Lung (tissue), 12 donors: ENCODE measurements around the gene RIPOR1. TPM values are rescaled to one million over a fixed set of nuclear protein-coding genes. Genes with fewer than 3 reads are reported as not detected.
A peak's percentile ranks its signal among the peaks of the same experiment; 100 is the strongest.

Experiments used
- ATAC-seq: fragments of 200-7000 bp; cut with Tn5 transposase; one replicate; pipeline ENCODE4 v1.9.1; 2020; ENCODE audit warnings: moderate number of reproducible peaks; ENCODE audit not compliant: insufficient read depth, low FRiP score
- DNase-seq, 3 donors: peaks; one replicate each; pipeline ENCODE4 v3.0.0-alpha.2; 2013 to 2017
- H3K27ac ChIP-seq, 2 donors: one replicate each; pipeline ENCODE4 v1.5.1; 2013; ENCODE audit warnings: mild to moderate bottlenecking in 2 of 2, moderate library complexity in 2 of 2, control low read depth in 1 of 2, inconsistent platforms in 1 of 2, low read depth in 1 of 2, low read length in 1 of 2
- H3K27me3 ChIP-seq, 3 donors: one replicate each; pipeline ENCODE4 v1.5.1; 2013; ENCODE audit warnings: low read length in 2 of 3; ENCODE audit not compliant: control insufficient read depth in 3 of 3, insufficient read depth in 3 of 3
- H3K36me3 ChIP-seq, 4 donors: one replicate each; pipeline ENCODE4 v1.5.1; 2013; ENCODE audit warnings: low read length in 4 of 4, mild to moderate bottlenecking in 1 of 4, moderate library complexity in 1 of 4; ENCODE audit not compliant: control insufficient read depth in 4 of 4, insufficient read depth in 4 of 4
- H3K4me1 ChIP-seq, 5 donors: one replicate each; pipeline ENCODE4 v1.5.1; 2013; ENCODE audit warnings: low read length in 5 of 5, mild to moderate bottlenecking in 2 of 5, moderate library complexity in 1 of 5; ENCODE audit not compliant: control insufficient read depth in 5 of 5, insufficient read depth in 5 of 5
- H3K4me3 ChIP-seq: one replicate; pipeline ENCODE4 v1.5.1; 2013; ENCODE audit warnings: mild to moderate bottlenecking, control low read depth, moderate library complexity
- H3K9ac ChIP-seq, 2 donors: one replicate each; pipeline ENCODE4 v1.5.1; 2013; ENCODE audit warnings: low read length in 2 of 2, control low read depth in 1 of 2; ENCODE audit not compliant: insufficient read depth in 1 of 2
- H3K9me3 ChIP-seq, 4 donors: one replicate each; pipeline ENCODE4 v1.5.1; 2013; ENCODE audit warnings: low read length in 3 of 4, mild to moderate bottlenecking in 1 of 4, moderate library complexity in 1 of 4; ENCODE audit not compliant: control insufficient read depth in 4 of 4, insufficient read depth in 3 of 4
- CTCF ChIP-seq: IDR thresholded peaks from 2 replicates; pipeline ENCODE4 v1.5.1; 2012; ENCODE audit warnings: mild to moderate bottlenecking; ENCODE audit errors: control extremely low read depth, extremely low read depth
- WGBS, 2 donors: extraction: QIAGEN DNeasy Blood & Tissue Kit; methylation state at CpG; one replicate each; pipeline ENCODE4 v1.1.7; 2013; 5-methylcytosine and 5-hydroxymethylcytosine counted together
- polyA plus RNA-seq, 2 donors: library from polyadenylated mRNA; stranded (reverse); fragments of 200-250 nt; gene quantifications; one replicate each; pipeline ENCODE4 v1.2.1, GENCODE V29; 2013
- total RNA-seq, 2 donors: library from RNA; depleted of rRNA in 1 of 2; stranded (reverse); fragments of >200 nt in 1 of 2; gene quantifications; one replicate each; pipeline ENCODE4 v1.2.1, GENCODE V29; 2014 to 2021
- donor health status: control.
- donor health status: control.
- donor health status: Bipolar disorder and iron deficiency.
- donor health status: healthy.
- donor health status: DM: yes; HTN: yes; CAD: no.

Gene RIPOR1
- total and polyA plus RNA-seq, 4 donors: 44.1 to 122 (median 70.4) TPM

- Histone ChIP-seq H3K4me3 (peak overlapping the region; percentile 57), H3K36me3 (no peaks in the 10 kb centered on the region), H3K9ac (peak overlapping the region; percentile 82 to 86), H3K27ac (peak overlapping the region; percentile 89 to 93), H3K9me3 (no peaks in the 10 kb centered on the region), H3K27me3 (no peaks in the 10 kb centered on the region), H3K4me1 (peaks cover 0 to 25% (median 13%) of the 10 kb centered on the region in 5 donors)
- ATAC-seq (peak; percentile 12), DNase-seq (peak in 1 of 3 donors; percentile 38)
- 14 to 17% methylated on average over 16 of the region's 16 CpGs for WGBS, 2 donors
- TF ChIP-seq CTCF: no peak
Observed at GRCh38 chr16:67529582-67530012, 968 bp downstream of the RIPOR1 start.

DNA sequence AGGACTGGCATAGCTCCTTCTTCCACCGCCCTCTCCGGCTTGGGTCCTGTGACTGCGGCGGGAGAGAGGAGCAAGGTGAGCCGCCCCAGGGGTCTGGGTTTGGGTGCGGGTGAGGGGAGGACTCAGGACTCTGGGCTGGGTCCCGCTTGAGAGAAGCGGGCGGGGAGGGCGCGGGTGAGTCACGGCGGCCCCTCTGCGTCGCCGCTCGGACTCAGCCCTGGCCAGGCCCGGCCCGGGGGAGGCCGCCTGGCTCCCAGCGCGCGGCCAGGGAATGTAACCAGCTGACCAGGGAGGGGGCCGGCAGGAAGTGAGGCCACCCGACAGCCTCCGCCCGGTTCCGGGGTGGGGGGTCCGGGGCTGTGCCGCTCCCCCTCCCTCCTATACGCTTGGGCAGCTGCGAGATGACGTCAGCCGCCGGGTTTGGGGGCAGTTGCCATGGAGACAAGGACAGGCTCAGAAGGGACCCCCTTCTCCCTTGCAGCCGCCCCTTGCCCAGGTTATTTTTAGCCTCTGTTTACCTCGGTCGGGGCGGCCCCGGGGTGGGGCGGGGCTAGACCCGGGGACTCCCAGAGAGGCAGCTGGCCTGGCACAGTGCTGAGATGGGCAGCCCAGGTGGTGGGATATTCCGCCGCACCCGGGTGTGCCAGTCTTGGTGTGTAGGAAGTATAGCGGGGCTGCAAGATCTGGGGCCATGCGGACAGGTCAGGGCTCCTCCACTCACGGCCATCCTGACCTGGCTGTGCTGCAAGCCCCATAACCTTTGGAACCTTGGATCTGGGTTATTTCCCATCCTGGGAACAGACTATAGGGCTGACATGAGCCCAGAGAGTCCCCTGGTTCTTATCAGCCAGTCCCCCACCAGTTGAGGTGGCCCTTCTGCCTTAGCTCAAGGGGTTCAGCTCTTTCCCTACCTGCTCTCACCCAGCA is 1.6 kb downstream of the RIPOR1 start:
- peaks cover 0 to 2% (median 0%) of the 10 kb centered on the region in 4 donors for H3K36me3 ChIP-seq
- H3K4me3 ChIP-seq: peak overlapping the region; percentile 57
- DNase-seq (peak; percentile 74 to 84 (median 76)), ATAC-seq (peak; percentile 48)
- H3K27ac ChIP-seq: peak overlapping the region; percentile 89 to 93
- no peaks in the 10 kb centered on the region for H3K9me3 ChIP-seq
- TF ChIP-seq CTCF: no peak
- peaks cover 0 to 25% (median 13%) of the 10 kb centered on the region in 5 donors for H3K4me1 ChIP-seq
- peak overlapping the region; percentile 82 to 86 for H3K9ac ChIP-seq
- H3K27me3 ChIP-seq: no peaks in the 10 kb centered on the region
- WGBS, 2 donors: 5 to 7% methylated on average over 35 to 48 of the region's 48 CpGs

DNA sequence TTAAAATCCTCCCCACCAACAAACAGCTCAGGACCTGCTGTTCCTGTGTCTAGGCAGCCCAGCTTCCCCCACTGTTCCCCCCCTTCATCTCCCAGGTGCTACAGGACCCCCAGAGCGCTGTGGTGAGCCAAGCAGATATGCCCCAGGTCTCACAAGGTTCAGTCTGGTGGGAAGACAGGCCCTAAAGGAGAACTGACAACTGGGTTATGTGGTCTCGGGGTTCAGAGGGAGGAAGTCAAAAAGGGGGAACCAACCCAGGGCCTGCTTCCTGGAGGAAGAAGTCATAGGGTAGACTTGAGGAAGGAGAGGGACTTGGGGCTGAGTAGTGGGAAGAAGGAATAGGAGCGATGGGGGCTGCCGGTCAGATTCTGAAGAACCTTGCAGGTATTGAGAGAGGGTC is 2.6 kb downstream of the RIPOR1 start:
- no peak for TF ChIP-seq CTCF
- Histone ChIP-seq H3K9me3 (no peaks in the 10 kb centered on the region), H3K27me3 (no peaks in the 10 kb centered on the region), H3K9ac (peak overlapping the region in 1 of 2 donors; percentile 30), H3K4me1 (peaks cover 0 to 25% (median 13%) of the 10 kb centered on the region in 5 donors), H3K4me3 (no peak overlapping the region), H3K27ac (peak overlapping the region in 1 of 2 donors; percentile 93), H3K36me3 (peaks cover 0 to 2% (median 0%) of the 10 kb centered on the region in 4 donors)
- 28 to 68% methylated on average over 4 of the region's 4 CpGs for WGBS, 2 donors
- DNase-seq: no peak
- ATAC-seq: no peak
